Right kidney (tissue), 1 donor: ENCODE measurements around the gene PDE9A.

ENCODE experiments used
- DNase-seq: peaks from one replicate; pipeline ENCODE4 v3.0.0-alpha.2; 2016

Gene PDE9A

DNA sequence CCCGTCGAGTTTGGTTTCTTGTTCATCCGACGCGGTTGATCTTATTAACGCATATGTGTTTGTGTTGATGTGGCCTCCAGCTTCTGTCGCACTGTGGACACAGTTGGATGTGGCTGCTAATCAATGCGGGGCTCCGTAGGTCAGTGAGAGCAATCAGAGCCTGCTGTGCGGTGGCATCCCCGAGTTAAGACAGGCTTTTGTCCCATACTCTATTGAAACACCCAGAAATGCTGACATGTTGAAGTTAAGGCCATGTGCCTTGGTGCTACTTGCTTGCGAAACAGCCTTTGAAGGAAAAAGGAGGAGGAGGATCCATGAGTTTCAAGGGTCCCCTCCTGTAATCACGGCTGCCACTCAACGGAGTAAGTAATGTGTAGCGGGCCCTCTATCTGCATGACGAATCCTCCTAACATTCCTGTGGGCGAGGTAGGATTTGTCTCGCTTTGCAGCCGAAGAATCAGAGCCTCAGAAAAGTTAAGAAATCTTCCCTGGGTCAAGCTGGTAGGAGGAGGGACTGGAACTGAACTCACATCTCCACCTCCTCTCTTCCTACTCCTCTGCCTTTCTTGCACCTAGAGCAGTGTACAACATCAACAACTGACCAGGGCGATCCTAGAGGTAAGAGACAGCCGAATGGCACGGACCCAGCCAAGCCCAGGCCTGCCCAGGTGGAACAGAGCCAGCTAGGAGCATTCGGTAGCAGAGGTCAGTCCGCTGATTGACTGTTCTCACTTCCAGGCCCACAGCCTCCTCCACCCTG, 19.5 kb downstream of the PDE9A start:
- DNase-seq: no peak

DNA sequence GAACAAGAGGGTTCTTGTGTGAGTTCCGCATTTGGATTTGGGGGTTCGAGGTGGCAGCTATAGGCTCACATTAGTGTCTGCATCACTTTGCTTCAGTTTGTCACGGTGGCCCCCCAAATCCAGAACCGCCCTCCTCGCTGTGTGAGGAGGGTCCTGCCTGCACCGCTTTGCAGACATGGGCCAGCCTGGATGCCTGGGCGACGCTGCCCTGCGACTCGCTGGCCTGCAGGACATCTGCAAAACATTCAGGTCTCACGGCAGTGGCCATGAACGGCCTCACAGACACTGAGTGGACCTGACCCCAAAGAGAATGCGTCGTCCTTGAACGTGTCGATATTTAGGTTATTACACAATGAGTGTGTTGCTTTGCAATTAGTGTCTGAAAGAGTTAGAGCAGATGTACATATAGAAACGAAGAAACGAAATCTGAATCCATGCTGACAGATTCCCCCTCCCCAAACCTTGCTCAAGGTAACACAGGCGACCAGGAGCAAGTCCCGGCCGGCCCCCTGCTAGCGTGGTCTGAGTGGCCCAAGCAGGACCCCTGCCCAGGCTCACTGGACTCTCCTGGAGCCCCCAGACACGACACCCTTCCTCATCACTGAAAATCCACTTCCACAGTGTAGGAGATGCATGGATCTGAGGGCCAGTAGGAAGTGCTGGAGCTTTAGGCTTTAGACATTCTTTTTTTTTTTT, 20.4 kb downstream of the PDE9A start:
- peak; percentile 28 for DNase-seq

DNA sequence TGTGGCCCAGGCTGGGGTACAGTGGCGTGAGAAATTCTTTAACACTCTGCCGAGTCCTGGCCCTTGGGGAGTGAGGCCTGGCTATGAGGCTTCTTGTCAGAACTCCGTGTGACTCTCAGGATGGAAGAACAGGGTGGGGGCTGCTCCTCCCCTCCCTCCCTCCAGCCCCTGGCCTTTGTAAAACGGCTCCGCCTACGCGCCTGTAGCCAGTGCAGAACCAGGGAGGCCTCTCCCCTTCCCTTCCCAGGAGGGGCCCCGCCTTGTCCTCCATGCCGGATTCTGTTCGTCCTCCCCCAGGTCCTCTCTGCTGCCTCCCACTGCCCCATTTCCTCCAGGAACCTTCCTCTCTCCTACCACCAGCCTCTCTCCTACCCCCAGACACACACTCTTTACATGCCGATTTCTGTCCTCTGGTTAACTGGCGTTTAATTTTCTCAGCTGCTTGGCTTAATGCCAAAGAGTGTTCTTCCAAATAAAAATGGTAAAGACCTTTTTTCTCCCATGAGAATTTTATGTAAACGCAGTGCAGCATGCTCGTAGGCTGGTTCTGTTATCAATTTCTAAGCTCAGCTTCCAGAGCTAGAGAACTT, 21.0 kb downstream of the PDE9A start:
- peak; percentile 73 for DNase-seq

DNA sequence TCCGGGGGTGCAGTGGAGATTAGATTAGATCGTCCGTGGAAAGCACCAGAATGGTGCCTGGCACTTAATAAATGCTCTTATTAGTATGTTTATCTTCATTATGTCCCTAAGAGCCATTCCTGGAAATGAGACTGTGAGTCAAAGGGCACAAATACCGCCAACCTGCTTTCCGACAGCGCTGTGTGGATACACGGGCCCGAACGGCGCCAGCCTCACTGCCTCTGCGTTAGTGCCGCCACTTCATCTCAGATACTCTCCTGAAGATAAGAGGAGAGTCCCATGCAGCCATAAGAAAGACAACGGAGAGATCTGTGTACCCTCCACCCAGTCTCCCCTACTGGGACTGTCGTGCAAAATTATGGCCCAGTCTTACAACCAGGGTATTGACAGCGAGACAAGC, 22.0 kb downstream of the PDE9A start:
- DNase-seq: no peak

DNA sequence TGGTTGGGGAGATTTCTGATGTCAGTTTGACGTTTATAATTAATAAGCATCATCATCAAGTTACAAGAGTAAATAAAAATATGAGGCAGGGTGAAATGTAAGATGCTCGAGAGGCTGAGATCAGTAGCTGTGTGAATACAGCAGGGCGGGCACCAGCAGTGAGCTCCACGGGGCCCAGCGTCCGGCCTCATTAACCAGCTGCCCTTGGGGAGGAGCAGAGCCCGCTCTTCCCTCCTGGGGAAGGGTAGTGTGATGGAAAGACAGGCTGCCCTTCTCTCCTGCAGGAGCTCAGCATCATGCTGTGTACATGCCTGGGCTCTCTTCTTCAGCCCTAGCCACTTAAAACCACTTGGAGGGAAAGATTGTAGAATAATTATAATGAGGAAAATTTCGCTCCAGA, 23.4 kb downstream of the PDE9A start:
- no peak for DNase-seq

DNA sequence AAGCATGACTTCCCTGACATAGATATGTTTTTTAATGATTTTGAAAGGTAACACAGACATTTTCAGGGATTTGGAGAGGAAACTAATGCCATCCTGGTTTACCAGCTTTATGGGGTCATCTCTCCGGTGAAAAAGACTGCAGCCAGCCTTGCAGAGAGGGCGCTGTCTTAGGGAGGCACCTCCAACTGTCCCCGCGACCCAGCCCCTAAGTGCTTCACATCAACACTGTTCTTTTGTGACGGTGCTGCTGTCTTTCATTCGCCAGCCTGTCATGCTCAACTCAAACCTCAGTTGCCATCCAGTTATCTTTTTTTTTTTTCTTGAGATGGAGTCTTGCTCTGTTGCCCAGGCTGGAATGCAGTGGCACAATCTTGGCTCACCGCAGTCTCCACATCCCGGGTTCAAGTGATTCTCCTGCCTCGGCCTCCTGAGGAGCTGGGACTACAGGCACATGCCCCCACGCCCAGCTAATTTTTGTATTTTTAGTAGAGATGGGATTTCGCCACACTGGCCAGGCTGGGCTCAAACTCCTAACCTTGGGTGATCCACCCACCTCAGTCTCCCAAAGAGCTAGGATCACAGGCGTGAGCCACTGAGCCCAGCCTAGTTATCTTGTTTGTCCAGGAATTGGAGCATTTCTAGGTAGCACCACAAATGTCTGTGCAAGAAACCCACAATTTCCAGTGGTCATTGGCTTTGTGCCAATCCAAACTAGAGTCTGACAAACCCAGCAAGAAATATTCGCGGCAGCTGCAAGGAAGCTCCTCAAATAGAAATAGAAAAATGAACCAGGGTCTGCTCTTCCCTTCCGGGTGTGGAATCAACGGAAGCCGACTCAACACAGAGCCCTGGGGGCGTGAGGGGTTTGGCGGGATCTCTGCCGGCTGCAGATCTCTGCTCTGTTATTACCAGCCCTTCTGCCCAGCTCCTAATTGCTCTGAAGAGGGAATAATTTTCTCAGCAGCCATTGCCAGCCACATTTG, 24.2 kb downstream of the PDE9A start:
- peak; percentile 45 for DNase-seq

DNA sequence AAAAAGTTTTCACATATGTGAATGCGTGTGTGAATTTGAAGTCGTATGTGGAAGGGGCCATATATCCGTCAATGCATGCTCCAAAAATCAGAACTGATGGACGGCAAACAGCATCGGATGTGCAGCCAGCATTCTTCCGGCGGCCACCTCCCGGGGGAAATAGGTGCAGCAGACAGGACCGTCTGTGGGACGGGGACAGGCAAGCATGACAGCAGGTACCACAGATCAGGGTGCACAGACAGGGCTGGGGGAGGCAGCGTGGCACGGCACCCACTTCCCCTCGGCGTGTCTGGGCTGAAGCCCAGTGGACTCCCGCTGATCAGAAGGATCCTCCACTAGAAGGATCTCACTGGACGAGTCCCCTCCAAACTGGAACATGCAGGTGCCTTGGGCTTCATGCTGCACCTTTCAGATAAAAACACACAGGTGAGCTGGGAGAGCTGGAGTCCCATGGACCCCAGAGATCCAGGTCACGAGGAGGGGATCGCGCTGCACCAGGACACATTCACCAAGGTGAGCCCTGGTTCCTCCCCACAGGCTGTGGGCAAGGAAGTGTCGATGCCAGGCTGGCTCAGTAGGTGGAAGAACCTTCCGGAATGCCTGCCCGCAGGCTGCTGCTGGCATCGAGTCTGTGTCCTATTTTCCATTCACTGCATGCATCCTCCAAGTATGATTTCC, 25.3 kb downstream of the PDE9A start:
- no peak for DNase-seq

DNA sequence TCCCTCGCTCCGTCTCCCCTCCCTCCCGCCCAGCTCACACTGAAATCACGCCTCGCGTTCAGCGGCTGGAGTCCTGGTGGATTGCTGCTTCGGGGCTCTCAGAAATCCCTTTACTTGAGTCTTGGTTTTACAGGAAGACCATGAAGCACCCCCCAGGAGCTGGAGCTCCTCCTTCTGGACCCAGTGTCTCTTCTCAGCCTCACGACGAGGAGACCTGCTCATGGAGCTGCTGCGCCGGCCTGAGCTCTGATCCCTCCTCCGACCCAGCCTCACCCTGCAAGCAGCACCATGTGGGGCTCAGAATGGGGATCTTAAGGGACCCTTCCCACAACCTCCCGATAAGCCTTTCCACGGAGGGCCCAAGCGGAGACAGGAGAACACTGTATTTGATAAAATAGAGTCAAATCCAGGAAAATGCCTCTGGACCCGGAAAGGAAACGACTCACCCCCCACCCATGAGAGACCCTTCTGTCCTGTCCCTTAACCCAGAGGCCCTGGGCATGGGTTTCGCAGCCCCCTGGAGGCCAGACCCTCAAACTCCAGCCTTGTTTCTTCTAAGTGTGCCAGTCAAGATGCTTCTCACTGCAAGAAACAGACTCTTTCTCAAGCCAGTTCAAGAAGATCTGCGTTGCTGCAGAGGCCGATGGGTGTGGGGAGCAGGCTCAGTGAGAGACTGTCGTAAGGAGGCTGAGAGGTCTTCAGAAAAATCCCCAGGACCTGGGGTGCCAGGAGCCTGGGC, 26.1 kb downstream of the PDE9A start:
- no peak for DNase-seq

DNA sequence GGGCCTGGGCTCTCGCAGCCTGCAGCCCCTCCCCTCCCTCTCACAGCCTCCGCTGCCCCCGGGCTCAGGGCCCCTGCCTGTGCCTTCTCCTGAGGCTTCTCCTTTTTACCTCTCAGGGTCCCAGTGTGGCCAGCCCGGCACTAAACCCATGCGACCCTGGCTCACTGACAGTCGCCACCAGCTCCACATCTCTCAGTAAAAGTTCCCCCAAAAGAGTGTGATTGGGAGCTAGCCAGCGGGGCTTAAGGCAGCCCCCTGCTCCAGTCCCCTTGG, 26.6 kb downstream of the PDE9A start:
- no peak for DNase-seq

DNA sequence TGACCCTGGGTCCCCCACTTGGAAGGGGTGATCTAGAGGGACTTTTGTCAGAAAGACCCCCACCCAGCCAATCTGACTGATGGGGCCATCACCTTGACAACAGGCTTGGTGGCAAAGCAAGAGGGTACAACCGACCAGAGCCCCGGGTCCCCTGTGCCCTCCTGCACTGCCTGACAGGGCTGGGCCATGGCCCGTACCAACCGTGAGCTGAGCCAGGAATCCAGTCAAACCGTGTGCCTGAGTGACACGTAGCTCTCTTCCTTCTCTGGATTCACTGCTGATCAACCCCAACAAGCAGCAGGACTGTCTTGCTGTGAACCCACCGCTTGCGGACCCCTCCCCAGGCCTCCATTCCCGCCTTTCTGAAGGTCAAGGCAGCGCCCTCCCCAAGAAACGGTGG, 27.0 kb downstream of the PDE9A start:
- DNase-seq: no peak

DNA sequence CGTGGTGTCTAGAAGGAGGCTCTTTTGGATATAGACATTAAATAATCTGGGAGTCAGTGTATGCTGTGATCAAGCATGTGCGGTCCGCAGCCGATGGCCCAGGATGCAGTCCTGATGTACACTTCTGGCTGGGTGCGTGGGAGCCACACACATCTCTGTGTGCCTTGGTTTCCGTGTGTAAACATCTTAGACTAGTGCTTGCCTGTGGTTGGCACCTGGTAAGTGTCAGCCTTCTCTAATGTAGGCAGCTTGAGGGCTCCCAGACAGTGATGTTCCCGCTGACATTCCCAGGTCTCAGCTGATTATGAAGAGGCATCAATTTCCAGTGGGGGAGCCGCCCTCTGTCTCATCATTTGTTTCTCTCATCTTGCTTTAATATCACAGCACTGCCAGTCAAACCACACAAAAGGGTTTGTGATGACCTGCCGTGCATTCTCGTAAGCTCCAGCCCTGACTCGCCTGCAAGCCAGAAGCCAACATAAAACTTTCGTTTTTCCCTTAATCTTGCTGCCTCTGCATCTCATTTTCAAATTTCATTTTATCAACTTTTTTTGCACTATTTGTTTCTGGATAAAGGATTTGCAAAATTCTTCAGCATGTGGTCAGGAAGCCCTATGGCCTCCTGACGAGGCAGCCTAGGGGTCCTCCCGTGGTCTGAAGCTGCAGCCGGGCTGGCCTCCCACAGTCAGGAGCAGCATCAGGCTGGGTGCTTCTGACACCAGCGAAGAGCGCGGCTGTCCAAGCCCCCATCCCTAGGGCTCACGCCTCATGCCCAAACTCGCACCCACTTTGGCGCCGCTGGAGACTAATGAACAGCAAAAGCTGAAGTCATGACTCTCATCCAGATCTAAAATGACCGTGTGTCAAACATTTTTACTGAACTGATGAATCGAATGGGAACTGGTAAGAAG, 28.1 kb downstream of the PDE9A start:
- DNase-seq: no peak

DNA sequence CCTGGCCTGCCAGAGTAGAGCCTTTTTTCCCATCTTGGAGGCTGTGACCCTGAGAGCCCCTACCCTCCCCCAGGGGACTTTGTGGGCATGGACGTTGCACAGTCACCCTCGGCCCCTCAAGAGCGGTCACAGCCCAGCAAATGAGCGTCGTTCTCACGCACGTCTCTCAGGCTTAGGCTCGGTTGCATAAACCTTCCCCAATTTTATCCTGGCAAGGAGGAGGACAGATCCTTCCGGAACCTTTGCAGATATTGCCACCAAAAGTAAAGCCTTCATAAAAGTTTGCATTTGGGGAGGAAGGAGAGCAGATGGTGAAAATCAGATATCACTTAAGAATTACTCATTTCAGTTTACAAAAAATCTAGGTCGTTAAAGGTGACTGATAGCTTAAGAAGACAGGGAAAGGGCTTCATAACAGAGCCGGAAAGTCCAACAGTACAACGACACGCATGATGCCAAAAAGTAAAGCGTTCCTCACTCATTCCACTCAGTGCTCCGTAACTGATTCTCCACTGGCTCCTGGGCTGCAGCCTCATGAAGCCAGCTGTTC, 29.3 kb downstream of the PDE9A start:
- DNase-seq: no peak

DNA sequence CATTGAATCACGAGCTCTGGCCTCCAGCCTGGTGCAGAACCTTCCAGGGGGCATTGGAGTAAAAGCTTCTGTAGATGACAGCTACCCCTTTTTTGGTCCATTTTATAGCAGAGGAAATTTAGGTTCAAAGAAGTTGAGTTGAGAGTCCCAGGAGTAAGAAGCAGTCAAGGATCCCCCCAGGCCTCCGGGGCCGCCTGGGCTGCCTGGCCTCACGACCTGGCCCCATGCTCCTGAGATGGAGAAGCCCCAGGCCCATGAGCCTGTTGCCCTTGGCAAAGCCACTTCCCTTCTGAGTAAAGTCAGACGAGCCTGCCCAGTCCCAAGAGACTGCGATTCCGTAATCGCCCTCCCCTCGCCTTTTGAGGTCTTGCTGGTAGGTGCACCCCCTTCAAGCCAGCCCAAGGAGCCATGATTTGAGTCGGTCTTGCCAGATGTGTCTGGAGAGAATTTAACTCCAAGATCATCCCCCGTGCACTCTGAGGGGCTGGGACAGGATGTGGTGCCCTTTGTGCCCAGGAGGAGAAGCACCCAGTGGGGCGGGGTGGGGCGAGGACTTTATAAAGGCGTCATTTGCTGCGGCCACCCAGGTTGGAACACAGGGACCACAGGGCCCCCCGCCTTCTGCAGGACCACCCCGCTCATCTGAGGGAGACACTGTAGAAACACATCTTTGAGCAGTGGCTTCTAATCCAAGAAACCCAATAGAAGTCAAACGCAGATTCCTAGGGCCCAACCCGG, 30.1 kb downstream of the PDE9A start:
- no peak for DNase-seq

DNA sequence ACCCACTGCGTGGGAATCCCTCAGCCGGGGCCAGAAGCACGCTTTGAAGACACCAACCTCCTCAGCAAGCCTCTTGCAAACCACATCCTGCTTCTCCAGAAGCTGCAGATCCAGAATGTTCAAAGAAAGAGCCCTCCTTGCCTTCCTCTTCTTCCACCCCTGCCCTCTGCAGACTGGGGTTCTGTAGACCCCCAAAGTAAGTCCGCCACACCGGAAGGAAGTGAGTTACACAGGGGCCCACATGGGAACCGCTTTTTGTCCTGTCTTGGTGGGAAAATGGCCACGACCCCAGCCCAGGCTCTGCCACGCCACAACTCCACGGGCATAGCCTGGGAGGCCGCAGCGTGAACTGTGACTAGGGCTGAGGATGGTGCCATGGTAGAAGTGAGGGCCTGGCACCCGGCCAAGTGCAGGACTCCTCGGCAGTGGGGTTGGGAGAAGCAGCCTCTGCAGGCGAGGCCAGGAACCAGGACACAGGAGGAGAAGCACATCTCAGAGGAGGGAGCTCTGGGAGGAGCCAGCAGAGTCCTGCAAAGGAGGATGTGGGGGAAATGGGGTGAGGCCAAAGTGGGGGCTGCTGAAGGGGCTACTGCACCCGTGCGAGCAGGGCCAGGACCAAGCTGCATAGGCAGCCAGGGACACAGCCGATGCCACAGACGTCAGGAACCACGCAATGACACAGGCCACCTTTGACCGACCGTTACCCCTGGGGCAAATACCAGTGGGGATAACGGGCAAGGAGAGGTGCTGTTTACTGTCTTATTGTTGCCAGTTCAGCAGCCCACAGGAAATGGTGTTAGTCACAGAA, 30.9 kb downstream of the PDE9A start:
- no peak for DNase-seq

DNA sequence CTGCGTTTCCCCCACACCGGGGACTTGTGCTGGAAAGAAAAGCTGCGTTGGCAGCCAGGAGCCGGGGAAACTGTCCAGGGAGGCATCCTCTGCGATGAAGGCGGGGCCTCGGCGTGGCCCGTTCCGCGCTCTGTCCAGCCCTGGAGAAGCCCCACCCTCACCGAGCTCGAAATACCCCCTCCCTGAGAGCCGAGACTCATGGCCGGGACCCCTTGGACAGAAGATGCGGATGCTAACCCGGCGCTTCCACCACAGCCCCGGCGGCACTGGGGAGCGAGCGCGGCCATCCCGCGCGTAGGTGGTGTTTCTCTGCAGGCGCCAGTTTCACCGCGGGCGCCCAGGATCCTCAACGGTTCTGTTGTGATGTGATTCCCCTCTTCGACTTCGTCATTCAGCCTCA, 31.6 kb downstream of the PDE9A start:
- DNase-seq: no peak

DNA sequence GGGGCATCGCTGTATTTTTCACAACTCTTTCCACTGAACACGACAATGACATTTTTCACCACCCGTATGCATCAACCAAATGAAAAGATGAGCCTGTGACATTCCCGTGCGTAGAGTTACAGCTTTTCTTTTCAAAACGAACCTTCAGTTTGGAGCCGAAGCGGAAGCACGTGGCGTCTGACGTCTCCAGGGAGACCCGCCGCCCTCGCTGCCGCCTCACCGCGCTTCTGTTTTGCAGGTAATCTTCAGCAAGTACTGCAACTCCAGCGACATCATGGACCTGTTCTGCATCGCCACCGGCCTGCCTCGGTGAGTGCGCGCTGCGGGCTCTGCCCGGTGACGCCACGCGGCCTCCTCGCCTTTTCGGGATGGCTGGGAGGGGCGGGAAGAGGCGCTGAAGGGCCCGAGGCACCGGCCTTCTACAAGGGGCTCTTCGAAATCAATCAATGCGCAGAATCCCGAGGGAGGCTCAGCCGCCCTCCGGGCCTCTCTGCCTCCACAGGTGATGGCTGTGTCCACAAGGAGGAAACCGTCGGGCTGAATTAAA, 32.6 kb downstream of the PDE9A start:
- no peak for DNase-seq

DNA sequence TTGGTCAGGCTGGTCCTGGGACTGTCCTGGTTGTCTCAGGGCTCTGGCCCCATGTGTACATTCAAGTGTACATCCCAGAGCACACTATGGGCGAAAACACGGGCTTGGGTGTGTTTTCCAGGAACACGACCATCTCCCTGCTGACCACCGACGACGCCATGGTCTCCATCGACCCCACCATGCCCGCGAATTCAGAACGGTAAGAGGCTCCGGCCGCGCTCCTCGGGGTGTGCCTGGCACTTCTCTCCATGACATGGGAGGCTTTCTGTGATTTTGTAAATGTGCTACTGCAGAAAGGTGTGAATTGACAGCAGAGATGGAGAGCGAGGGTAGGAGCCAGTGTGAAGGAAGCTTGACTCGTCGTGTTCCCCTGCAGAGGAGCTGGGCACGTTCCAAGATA, 34.4 kb downstream of the PDE9A start:
- DNase-seq: no peak

DNA sequence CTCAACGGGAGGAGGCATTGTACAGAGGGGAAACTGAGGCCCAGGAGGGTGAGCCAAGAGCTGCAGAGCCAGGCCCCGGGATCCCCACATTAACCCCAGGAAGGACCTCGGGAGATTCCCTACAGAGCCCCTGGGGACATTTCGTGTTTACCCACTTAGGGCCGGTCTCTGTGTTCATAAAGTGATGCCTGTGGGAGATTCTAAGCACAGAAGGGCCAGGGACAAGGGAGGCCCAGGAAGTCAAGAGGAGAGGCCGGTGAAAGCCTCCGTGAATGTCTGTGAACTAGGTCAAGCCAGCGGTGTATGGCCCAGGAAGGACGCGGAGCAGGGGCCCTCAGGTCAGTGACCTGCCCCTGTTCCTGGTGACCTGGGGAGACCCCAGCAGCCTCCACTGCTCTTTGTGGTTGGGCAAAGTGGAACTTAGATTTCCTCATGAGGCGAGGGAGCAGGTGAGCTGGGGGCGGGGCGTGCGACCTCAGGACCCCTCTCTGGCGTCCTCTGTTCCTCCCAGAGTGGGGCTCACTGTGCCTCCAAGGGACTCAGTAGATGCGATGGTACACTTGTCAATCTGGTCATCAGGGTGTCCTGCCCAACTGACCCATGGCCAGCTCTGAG, 34.9 kb downstream of the PDE9A start:
- DNase-seq: no peak
